Germinal center (tissue), 1 donor: ENCODE measurements around the gene PLEKHA7.
A peak's percentile ranks its signal among the peaks of the same experiment; 100 is the strongest.
"Not testable (repeated sequence)": the region's sequence is repeated elsewhere in the genome, so short reads cannot be mapped to it uniquely, and the experiment has no call there.

ENCODE experiments used
- DNase-seq: peaks from one replicate; pipeline ENCODE4 v3.0.0; 2012; ENCODE audit warnings: mixed read lengths, low spot score

PLEKHA7 gene

DNA sequence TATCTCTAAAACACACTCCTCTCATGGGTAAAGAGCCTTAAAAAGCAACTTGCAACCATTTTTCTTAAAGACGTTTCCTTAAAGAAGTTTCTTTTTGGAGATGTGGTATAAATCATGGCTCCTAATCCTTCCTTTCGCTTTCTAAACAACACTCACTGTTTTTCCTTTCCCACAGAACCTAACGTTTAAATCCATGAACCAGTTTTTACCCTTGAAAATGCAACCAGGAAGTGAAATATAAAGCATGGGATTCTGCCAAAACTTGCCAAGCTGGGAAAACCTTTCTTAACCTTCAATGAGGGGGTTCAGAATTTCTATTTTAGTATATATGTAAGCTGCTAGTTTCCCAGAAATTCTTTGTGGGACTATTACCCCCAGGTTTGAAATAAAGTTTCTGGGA is 8.6 kb downstream of the PLEKHA7 start:
- DNase-seq, result no peak

DNA sequence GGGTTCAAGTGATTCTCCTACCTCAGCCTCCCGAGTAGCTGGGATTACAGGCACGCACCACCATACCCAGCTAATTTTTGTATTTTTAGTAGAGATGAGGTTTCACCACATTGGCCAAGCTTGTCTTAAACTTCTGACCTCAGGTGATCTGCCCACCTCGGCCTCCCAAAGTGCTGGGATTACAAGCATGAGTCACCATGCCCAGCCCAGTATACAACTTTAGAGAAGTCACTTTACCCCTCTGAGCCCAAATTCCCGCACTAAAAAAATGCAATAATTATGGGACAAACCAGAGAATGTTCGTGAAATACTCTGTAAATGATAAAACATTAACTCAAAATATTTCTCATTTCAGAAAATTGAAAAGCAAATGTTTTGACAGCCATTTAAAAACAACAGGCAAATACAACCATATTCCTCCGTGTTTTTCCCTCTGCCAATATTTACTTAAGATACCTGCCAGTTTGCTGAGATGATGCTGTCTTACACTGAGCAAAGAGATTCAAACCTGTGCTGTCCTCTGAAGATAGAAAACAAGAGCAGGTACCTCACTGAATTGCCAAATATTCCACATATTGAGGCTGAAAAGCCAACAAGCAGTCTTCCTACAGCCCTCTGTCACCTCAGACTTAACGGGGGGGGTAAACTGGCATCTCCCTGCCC is 9.6 kb downstream of the PLEKHA7 start:
- no peak for DNase-seq

DNA sequence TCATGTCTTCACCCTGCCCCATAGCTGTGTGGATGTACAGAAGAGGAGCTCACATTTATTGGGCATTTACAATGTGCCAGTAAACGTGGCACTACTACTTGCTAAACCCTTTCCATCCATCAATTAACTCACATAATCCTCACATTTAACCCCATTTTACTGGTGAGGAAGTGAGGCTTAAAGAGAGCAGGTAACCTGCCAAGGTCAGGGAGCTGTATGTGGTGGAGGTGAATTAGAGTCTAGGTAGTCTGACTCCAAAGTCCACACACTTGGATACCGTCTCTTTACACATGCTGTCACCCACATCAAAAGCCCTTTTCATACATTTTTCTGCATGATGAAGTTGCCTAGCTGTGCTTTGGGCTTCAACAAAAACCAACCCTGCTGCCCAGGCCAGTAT is 10.8 kb downstream of the PLEKHA7 start:
- no peak for DNase-seq

DNA sequence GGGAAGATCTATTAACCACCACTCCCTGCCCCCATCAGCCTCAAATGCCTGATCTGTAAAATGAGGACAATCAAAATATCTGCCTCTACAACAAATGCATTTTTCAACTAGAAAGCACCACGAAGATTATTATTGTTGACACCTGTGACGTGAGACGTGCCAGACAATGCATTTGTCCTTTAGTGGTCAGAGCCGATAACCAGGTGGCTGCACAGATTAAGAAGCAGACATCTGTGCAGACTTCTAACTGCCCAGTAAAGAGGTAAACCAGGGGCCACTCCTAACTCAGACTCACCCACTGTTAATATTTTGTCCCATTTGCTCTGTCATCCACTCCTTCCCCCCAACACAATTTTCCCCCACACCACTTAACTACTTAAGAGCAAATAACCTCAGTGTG is 11.7 kb downstream of the PLEKHA7 start:
- DNase-seq, result no peak

DNA sequence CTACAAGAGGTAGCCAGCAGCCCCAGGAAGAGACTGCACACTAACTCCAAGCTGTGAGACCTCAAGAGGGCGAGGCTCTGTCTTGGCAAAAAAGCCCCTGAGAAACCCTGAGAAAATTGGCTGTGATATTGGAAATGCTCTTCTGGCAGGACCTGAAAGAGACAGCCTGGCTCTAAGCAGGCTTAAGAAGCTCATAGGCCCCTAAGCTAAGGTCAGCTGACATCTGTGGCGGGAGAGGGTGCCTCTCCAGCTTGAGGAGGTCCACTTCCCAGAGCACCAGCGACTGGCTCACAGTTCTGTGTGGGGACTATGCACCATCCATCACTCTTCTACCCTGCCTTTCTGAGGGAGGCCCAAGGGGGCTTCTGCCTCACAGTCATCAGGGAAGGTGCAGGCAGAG is 12.4 kb downstream of the PLEKHA7 start:
- DNase-seq, result no peak

DNA sequence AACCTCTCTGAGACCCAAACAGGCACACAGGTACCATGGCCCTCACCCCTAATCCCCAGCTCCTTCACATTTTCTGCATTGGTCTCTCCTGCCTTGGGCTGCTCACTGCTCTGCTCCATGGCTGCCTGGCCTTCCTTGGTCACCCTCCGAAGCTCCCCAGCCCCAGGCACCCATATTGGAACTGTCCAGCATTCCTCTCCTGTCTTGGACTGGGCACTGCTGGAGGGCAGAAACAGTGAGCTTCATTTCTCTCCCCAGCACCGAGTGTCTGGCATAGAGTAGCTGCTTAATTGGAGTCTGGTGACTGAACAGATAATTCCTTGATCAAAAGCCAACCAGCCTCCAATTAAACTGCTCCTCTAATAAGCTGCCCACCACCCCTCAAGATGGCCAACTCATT is 13.2 kb downstream of the PLEKHA7 start:
- DNase-seq, result no peak

DNA sequence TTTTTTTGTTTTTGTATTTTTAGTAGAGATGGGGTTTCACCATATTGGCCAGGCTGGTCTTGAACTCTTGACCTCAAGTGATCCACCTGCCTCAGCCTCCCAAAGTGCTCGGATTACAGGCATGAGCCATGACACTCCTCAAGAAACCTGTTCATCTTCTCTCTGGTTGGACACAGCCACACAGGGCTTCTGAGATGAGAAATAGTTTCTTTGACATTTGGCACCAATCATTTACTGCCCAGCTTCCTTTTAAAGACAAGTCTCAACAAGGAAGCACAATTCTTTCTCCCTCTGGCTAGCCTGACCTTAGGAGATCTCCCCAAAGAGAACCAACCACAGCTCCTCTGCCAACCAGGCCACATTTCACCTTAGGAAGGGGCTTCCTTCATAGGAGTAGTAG is 14.0 kb downstream of the PLEKHA7 start:
- DNase-seq, result not testable (repeated sequence)

DNA sequence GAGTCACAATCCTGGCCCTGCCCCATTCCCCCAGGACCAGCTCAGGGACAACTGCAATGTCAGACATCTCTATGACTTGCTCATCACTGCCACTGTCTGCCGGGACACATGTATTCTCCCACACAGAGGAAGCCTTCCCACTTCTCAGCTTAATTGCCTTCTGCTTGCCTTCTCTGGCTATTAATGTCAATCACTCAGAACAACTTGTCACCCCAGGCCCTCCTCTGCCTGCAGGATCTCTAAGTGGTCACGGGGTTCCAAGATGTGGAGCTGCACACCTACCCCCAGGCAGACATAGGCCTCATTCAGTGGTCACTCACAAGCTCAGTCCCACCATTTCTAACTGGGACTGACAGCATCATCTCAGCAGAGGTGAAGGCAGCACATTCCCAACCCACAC is 15.1 kb downstream of the PLEKHA7 start:
- no peak for DNase-seq

DNA sequence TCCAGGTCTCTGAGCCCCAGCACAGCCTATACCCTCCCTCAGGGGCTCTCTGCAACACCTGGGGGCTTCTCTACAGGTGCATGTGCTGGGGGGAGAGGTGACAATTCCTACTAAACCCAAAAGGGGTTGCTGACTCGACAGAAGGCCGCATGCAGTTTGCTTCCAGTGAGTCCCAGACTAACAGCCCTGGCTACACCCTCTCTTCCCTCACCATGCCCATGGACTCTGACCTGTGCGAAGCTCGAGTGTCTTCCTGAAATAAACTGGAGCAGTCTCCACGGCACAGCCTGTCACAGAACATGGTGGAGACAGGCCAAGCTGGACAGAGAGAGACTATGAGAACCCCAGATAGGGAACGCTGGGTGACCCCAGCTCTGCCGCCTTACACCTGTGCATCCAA is 16.6 kb downstream of the PLEKHA7 start:
- no peak for DNase-seq

DNA sequence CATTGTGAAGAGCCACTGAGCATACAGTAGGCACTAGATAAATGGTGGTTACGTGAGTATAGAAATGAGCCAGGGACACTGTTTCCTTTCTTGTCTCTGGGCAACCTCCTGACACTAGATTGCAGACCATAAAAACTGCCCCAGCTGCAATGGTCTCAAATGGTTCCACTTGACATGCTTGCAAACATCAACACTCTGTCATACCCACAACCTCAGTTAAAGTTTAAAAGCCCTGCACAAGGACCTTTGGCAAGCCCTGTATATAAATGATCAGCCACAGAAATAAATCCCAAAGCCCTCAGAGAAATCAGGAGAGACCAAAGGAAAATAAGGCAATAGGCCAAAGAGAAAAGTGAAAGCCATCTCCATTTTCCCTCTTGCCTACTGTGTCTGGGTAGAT is 20.7 kb downstream of the PLEKHA7 start:
- DNase-seq, result no peak

DNA sequence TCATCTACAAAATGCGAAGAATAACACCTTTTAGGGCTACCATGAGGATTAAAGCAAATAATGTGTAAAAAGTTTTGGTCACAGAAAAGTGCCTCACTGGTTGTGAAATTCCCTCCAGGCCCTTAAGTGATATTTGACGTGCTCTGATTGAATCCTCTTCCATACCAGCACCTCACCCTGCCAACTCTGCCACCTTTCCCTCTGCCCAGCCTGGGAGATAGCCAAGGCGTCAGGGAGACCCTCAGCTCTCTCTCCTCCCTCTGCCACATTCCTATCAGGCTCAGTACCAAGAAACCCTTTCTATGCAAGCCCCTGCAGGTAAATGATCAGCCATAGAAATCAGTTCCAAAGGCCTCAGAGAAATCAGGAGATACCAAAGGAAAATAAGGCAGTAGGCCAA is 21.4 kb downstream of the PLEKHA7 start:
- DNase-seq, result no peak

DNA sequence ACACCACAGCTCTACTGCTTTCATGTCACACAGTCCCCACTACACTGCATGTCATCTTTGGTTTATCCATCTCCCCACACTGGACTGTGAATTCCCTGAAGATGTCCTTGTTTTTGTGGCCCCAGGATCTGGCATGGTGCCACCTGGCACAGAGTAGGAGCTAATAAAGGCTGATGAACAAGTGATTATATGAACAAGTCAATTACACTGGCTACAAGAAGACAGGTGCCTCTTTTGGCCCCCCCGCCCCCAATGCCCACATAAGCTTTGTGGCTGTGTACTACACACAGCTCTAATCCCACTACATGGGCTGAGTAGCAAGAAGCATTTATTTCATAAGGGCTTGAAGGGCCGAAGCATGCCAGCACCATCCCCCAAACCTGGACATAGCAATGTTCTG is 24.7 kb downstream of the PLEKHA7 start:
- no peak for DNase-seq

DNA sequence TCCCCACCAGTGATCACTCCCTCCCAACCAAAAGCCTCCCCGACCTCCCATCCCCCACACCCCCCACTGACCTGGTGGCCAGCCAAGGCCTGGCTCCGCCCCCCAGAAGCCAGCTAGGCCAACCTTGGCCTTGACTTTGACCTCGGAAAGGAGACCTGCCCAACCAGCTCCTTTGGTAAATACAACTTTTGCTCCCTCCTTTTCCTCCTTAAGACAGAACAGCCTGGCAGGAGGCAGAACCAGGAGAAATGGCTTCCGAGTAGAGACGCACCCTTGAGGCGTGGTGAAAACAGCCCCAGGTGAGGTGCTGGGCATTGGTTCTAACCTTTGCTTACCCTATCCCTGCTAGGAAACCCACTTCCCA is 27.0 kb downstream of the PLEKHA7 start:
- no peak for DNase-seq

DNA sequence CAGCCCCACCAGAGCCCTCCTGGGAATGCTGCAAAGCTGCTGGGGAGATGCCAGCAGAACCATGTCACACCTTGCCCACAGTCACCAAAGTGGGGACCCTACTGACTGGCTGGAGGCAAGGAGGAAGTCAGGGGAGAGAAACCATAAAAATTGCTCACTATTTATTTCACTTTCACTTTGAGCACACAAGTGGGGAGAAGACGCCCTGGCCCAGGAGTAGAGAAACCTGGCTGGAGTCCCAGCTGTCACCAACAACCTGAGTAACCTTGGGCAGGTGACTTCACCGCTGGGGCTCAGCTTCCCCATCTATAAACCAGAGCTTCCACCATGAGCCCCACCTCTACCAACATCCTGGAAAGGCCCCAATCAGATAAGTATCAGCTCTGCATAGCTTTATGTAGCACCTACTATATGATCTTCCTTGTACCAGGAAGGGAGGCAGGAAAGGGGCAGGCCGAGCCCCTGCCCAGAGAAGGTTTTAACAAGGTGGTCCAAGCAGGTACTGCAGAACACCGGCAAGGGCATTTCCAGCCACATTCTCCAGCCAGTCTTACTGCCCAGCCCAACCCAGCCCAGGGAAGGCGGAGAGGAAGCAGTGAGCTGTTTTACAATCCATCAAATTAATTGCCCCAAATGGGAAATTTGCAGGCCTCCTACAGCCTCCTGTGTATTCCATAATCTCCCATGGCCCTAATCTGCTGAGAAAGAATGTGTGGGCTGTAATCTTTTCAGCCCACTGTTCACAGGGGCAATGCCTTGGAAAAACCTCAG is 27.6 kb downstream of the PLEKHA7 start:
- DNase-seq, result peak; percentile 57

DNA sequence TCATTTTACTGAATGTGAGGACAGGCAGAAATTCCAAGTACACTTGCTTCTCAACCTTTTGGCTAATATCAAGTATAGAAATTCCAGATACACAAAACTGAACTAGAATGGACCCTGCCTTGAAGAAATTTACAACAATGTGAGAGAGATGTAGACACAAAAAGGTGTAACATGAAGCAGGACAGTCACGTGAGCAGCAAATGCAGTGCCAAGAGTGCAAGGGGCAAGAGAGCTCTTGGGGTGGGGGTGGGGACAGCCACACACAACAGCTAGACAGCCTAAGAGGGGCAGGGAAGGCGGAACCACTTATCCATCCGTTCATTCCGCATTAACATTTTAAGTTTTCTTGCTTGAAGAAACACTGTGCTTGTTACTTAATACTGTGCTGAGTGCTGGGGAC is 28.9 kb downstream of the PLEKHA7 start:
- no peak for DNase-seq

DNA sequence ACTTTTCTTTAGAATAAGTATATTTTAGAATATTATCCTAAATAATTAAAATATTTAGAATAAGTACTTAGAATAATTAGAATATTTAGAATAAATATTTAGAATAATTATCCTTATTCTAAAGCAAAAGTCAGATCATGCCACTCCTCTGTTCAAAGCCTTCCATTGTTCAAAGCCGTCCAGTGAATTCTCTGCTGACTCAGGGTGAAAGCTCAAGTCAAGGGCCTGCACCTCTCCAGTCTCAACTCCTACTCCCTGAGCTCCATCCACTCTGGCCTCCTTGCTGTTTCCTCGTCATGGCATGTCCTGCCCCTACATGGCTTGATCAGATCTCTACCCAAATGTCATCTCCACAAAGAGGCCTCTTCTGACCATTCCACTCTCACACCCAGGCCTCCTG is 30.0 kb downstream of the PLEKHA7 start:
- DNase-seq, result no peak

DNA sequence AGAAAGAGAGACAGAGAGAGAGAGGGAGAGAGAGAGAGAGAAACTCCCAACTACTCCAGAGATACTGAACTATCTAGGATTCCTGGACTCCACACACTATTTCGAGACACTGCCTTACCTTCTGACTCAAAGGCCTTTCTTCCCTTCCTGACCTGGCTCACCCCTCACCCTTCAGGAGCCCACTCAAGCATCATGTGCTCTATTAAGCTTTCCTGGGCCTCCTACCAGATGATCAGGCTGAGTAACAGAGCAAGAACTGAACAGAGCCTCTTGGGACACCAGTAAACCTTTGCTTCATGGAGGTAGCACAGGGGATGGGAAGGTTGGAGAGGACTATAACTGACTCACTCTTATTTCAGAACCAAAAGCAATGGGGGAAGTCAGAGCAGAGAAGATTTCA is 31.4 kb downstream of the PLEKHA7 start:
- no peak for DNase-seq

DNA sequence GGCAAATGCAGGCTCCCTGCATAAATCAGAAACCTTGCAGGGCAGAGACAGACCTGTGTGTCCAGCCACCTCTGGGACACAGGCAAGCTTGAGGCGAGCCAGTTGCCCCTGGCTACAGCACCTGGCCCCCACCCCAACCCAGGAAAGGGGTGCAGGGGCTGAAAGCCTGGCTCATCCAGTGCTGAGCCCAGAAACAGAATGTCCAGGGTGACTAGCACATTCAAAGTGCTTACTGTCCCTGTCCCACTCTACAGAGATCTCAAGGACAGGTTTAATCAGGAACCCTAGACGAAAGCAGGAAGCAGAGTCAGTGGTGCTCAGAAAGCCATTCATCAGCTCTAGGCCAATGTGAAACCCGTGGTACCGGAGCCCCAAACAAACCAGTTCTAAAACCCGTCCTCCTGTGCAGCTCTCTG is 31.9 kb downstream of the PLEKHA7 start:
- no peak for DNase-seq

DNA sequence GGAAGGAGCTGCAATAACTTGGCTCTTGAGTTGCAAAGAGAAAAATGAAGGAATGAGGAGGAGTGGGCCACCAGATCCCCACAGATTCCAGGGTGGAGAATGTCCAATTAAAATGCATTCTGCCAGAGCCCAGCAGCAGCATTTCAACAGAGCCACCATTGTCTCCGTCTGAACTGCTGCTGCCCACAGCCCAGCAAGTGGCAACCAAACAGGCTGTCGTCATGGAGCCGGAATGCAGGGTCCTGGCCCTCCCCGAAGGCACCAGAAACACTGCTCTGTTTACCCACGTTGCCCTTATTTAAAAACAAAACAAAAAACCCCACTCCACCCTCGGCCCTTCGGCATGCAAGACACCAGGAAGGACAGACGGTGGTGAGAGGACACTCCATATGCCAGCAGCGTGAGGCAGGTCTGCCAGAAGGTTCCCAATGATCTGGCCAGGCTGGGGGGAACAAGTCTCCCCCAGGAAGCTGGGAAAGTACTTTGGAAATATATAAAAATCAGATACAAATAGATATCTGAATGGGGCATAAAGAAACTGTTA is 32.5 kb downstream of the PLEKHA7 start:
- no peak for DNase-seq

DNA sequence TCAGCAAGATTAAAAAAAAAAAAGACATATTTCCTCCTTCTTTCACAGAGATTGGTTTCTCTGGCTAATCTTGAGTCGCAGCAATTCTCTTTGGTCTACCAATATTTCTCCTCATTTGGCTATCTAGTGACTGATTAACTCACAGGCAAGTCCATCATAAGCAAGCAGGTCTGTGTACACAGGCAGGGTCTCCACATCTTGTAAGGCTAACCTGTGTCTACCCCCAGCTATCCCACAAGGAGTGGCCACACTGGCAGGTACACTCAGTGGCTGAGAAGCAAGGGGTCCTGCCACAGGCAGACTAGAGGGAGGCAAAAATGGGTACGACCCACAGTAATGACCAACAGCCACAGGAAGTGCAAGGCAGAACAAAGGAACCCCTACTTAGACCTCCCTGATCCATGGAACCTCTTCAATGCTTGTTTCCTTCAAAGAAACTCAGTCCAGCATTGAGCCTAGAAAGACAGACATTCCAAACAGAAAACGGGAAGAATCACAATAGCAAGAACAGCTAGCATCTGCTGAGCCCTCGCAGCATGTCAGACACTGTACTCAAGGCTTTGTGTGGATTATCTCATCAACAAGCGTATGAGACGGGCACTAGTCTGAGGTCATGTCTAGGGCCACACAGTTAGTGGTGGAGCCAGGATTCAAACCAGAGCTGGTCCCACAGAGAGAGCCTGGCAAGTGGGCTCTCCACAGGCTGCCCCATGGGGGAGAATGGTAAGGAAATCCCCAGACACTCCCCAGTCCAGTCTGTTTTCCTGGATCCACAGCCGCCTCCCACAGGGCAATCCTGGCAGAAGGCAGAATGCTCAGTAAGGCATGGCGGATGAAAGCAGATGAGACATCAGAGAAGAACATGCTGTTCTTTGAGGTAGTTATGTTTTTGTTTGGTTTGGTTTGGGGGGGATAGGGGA is 34.3 kb downstream of the PLEKHA7 start:
- no peak for DNase-seq

DNA sequence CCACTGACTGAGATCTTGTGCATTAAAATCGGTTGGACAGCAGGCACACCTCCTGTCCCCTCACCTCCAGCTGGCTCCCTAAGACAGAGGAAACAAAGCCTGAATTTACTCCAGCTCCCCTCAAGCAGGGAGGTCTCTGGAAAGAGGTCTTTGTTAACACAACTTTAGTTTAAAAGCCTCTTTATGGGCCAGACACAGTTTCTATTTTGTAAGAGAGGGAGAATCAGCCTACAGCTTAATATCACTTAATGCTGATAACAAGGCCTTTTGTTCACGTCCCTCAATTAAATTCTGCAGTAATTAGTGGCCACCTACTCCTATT is 36.3 kb downstream of the PLEKHA7 start:
- no peak for DNase-seq

DNA sequence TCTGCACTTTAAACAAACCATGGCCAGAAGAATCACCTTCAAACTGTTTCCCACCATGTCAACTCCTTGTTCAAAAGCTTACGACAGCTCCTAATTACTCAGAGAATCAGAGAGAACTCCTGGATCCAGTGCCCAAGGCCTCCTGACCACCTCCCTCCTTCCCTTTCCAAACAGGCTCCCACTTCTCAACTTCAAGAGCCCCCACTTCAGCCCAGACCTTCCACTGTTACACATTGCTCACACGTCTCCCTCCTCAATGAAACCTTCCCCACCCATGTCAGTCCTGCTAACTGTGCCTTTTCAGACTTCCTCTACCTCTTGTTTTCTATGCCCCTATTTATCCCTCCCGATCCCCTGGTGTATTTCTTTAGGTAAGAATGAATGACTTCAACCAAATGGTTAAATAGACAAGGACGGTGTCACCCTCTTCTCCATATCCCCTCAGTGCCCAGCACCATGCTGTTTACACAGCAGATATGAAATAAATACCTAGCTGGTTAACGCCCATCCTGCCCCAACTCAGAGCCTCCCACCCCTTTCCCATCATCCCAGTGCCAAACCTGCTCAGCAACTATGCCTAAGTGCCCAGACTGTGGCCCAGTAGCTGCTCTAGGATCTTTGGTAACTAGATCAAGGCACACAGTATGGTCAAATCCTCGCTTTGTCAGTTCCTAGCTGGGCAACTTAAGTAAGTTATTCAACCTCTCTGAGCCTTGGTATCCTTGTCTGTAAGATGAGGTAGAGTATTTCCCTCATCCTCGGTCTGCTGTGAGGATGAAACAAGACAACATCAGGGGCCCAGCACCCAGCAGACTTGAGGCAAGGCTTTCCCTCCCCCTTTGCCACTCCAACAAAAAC is 36.8 kb downstream of the PLEKHA7 start:
- no peak for DNase-seq
